PFSK-1 (cell line): ENCODE data around the gene LAMC1.

Experiments used
- POLR2AphosphoS5 ChIP-seq: IDR thresholded peaks from 2 replicates; pipeline ENCODE4 v1.6.1; 2012; ENCODE audit warnings: low read depth, mild to moderate bottlenecking, control low read depth, low read length, moderate library complexity
- SIN3A ChIP-seq: IDR thresholded peaks from 2 replicates; pipeline ENCODE4 v1.6.1; 2012; ENCODE audit warnings: mild to moderate bottlenecking, low read length, moderate library complexity, borderline replicate concordance; ENCODE audit not compliant: insufficient read depth
- TAF1 ChIP-seq: IDR thresholded peaks from 2 replicates; pipeline ENCODE4 v1.6.1; 2012; ENCODE audit warnings: low read length, control low read depth, borderline replicate concordance; ENCODE audit not compliant: insufficient read depth

GRCh38 chr1:183116416-183116815, 93.2 kb downstream of the LAMC1 start:
- TF ChIP-seq TAF1 (no peak), POLR2AphosphoS5 (no peak), SIN3A (no peak)
